Esophagus muscularis mucosa (tissue), 3 donors: ENCODE results near the gene FAM20A.

ENCODE experiments used
- CTCF ChIP-seq, 3 experiments: fragments of 200-600 bp in 2 of 3; fragments of 450-650 bp in 1 of 3; sonication (generic) in 2 of 3; IDR thresholded peaks; one replicate each; pipeline ENCODE4 v1.5.1; 2017 to 2019; ENCODE audit warnings: antibody characterized with exemption in 3 of 3, mild to moderate bottlenecking in 2 of 3, moderate library complexity in 1 of 3
- EP300 ChIP-seq: sonication (generic); formaldehyde crosslinking; IDR thresholded peaks from one replicate; pipeline ENCODE4 v1.6.1; 2017; ENCODE audit warnings: antibody characterized with exemption

GRCh38 chr17:68518063-68518815, 82.9 kb downstream of the FAM20A start:
- no peak for TF ChIP-seq CTCF (IDR thresholded peaks at IDR 0.05)
- no peak for TF ChIP-seq EP300
